AG10803 (cell line): ENCODE measurements around the gene CDH11.

ENCODE experiments used
- DNase-seq: peaks from one replicate; pipeline ENCODE4 v3.0.0; 2010; ENCODE audit warnings: low read depth
- H3K4me3 ChIP-seq: 2 replicates; pipeline ENCODE4 v1.5.1; 2011; ENCODE audit warnings: mild to moderate bottlenecking, low read length, control low read depth
- TF ChIP-seq, protein P1 (sequence below): conservative IDR thresholded peaks from 2 replicates; pipeline ENCODE4 v1.5.1; 2011; ENCODE audit warnings: mild to moderate bottlenecking, low read length, control low read depth, inconsistent platforms

CDH11 gene

DNA sequence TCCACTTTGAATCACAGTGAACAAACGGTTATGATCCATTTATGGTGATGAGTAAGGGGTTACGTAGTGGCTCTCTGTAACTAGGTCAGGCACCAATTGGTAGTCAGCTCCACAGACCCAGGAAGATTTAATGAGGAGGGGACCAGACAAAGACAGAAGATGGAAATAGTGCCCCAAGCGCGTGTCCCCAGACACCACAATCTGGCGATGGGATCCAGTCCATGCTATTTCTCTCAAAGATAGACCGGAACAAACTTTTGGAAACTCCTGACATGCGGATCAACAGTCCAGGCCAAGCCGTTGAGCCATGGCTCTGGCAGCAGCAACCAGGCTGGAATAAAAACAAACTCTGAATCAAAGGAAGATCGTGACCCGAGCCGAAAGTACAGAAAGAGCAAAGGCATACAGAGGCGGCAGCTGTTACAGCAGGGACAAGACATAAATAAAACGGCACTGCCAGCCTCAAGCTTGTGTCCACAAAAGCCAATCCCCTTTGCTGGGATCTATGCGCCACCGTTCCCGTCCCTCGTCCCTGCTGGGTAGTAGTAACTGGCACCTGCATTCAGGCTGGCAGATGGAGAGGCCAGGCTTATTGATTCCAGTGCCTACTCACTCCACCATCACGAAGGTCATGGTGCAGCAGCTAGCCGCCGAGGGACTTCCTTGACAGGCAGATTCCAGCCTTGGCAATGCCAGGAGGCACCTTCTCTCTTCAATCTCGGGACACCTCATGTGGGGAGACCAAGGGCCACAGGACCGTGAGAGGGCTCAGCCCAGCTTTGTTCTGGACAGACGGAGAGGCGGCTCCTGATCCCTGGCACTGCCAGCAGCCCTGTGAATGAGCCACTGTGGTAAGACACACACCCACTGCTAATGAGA lies 50.2 kb downstream of the CDH11 start:
- peak; percentile 28 for DNase-seq
- no peak overlapping the region; the same call in 1 of the 2 replicates for H3K4me3 ChIP-seq

DNA sequence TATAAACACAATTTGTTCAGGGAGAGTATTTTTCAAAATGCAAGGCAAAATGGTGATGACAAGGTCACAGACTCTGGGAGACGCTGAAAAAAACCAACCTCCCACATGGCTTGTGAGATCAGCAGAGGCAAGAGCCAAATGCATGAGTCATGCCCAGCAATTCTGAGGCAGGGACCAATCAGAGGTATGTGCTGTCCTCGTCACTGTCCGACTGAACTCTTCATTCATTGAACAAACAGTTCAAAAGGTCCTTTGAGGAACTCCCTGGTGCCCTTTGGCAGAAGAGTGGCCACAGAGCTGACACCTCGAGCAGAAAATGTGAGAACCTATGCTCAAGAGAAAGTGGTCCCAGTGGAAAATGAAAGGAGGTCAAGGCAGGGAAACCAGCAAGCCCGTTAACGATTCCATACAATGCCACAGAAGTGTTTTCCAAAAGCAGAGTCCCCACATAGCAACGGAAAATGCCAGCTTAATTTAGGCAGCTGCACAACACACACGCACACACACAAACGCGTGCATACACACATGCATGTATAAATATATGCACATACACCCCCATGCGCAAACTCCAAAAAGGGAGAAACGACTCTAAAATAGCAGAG lies 50.9 kb downstream of the CDH11 start:
- DNase-seq, result peak; percentile 93
- no peak overlapping the region for H3K4me3 ChIP-seq
- TF ChIP-seq, protein P1, sequence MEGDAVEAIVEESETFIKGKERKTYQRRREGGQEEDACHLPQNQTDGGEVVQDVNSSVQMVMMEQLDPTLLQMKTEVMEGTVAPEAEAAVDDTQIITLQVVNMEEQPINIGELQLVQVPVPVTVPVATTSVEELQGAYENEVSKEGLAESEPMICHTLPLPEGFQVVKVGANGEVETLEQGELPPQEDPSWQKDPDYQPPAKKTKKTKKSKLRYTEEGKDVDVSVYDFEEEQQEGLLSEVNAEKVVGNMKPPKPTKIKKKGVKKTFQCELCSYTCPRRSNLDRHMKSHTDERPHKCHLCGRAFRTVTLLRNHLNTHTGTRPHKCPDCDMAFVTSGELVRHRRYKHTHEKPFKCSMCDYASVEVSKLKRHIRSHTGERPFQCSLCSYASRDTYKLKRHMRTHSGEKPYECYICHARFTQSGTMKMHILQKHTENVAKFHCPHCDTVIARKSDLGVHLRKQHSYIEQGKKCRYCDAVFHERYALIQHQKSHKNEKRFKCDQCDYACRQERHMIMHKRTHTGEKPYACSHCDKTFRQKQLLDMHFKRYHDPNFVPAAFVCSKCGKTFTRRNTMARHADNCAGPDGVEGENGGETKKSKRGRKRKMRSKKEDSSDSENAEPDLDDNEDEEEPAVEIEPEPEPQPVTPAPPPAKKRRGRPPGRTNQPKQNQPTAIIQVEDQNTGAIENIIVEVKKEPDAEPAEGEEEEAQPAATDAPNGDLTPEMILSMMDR, result no peak

More for the DNA sequence above, 50.2 kb downstream of the CDH11 start:
- TF ChIP-seq, protein P1, result no peak

DNA sequence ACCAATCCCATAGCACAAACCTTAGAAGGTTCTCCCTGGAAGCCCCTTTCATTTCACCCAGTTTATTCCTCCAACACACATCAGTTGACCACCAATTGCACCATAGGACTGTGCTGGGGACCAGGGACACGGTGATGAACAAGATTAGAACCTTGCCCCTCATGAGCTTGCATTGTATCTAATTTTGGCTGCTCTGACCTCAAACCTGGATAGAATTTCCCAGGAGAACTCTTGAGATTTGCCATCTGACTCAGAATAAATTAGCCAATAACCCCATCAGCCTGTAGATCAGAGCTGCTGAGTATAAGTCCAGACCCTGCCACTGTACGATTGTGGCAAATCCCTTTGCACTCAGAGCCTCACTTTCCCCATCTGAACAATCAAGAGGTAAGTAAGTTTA lies 52.1 kb downstream of the CDH11 start:
- H3K4me3 ChIP-seq, result no peak overlapping the region
- TF ChIP-seq, protein P1, result no peak
- DNase-seq, result peak; percentile 22

DNA sequence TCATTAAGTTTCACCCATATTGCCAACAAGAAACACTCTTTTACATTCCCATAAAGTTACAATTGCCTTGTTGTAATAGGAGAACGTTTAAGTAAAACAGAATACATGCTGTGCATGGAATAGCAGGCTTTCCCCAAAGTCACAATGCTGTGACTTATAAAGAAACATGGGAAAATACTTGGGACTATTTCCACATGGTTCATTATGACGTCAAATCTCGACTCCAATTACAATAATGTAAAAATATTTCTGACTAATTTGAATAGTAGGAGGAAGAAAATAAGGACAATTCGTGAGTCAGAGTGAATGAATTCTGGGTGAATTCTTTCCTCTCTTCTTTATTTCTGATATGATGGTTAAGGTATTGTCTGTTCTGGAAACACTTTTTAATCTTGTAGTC lies 52.8 kb downstream of the CDH11 start:
- peak; percentile 87 for DNase-seq
- no peak overlapping the region for H3K4me3 ChIP-seq
- TF ChIP-seq, protein P1, result no peak

DNA sequence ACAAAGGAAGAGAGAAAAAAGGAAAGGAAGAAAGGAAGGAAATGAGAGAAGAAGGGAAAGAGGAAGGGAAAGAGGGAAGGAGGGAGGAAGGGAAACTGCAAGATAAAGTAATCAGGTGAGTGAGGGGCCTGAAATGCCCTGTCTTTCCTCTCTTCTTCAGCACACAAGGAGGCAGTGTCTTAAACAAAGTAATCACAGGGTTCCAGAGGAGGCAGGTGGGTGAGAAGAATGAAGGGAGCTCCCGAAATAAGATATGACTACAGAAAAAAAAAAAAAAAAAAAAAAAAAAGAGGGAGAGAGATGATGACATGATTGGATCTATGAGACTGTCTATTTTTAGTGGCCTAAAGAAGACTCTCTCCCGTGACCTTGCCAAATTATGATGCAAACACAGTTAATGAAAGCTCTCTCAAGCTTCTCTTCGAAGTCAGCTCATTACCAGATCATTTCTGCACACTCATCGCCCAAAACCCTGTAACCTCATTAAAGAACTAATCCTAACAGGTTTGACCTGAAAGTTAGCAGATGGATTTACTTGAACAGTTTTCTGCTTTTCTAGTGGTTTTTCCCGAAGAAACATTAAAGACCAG lies 53.6 kb downstream of the CDH11 start:
- TF ChIP-seq, protein P1, result no peak
- no peak overlapping the region for H3K4me3 ChIP-seq
- DNase-seq, result peak; percentile 94

DNA sequence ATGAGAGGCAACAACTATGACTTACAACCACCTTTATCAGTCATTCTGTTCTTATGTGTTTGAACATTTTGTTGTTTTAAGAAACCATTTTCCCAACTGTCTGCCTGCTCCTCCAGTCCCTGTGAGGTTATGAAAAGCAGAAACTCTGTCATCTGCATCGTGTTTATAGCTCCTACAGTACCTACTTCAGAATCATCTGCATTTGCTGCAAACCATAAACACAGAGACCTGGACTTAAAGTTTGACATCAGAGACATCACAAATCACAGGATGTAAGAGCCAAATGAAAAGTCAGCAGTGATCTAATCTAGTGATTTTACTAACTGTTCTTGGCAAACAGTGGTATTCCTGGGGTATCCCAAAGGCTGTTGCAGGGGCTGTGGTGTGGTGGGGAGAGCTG lies 55.2 kb downstream of the CDH11 start:
- TF ChIP-seq, protein P1, result no peak
- no peak overlapping the region for H3K4me3 ChIP-seq
- DNase-seq, result no peak
